DMS114 treated with DMSO at 0.1 percent for 48 hours (cell line): ENCODE results near the gene SEMA4F.
A peak's percentile ranks its signal among the peaks of the same experiment; 100 is the strongest.
"Not testable (repeated sequence)": the region's sequence is repeated elsewhere in the genome, so short reads cannot be mapped to it uniquely, and the experiment has no call there.

Source experiments
- DNase-seq: peaks from one replicate; lab custom pipeline; 2025; ENCODE audit not compliant: unreplicated experiment; lab: John Stamatoyannopoulos, UW

The SEMA4F gene

GRCh38 chr2:74653985-74654882 is at the start of gene SEMA4F:
Gene SEMA4F, plus strand, starts transcription at chr2:74654247. Its CDS starts 130 bp downstream, at chr2:74654377.
- peak; percentile 93 for DNase-seq

GRCh38 chr2:74606927-74607326 is 47.1 kb upstream of the SEMA4F start:
- DNase-seq, result no peak

GRCh38 chr2:74617122-74617521 is 36.9 kb upstream of the SEMA4F start:
- DNase-seq, result no peak

- no peak for DNase-seq
Observed at GRCh38 chr2:74618410-74619083, 35.5 kb upstream of the SEMA4F start.

GRCh38 chr2:74619651-74620297 is 34.3 kb upstream of the SEMA4F start:
- no peak for DNase-seq

- DNase-seq, result no peak
Observed at GRCh38 chr2:74620671-74621070, 33.4 kb upstream of the SEMA4F start.

- DNase-seq, result no peak
Observed at GRCh38 chr2:74625658-74626425, 28.2 kb upstream of the SEMA4F start.

GRCh38 chr2:74628538-74629105 is 25.4 kb upstream of the SEMA4F start:
- no peak for DNase-seq

- not testable (repeated sequence) for DNase-seq
Observed at GRCh38 chr2:74630454-74630853, 23.6 kb upstream of the SEMA4F start.

GRCh38 chr2:74632209-74632938 is 21.7 kb upstream of the SEMA4F start:
- no peak for DNase-seq

GRCh38 chr2:74632939-74633312 is 21.1 kb upstream of the SEMA4F start:
- DNase-seq, result no peak

GRCh38 chr2:74639550-74639949 is 14.5 kb upstream of the SEMA4F start:
- DNase-seq, result no peak

GRCh38 chr2:74645344-74645743 is 8.7 kb upstream of the SEMA4F start:
- no peak for DNase-seq

GRCh38 chr2:74646201-74646600 is 7.8 kb upstream of the SEMA4F start:
- DNase-seq, result no peak

GRCh38 chr2:74646834-74647482 is 7.1 kb upstream of the SEMA4F start:
- no peak for DNase-seq

- no peak for DNase-seq
Observed at GRCh38 chr2:74648009-74648443, 6.0 kb upstream of the SEMA4F start, which contains the start of gene M1AP. Gene M1AP, minus strand, starts transcription at chr2:74648330. Its CDS starts 8,055 bp downstream, at chr2:74640275.

- no peak for DNase-seq
Observed at GRCh38 chr2:74653589-74653984, 460 bp upstream of the SEMA4F start.

- no peak for DNase-seq
Observed at GRCh38 chr2:74655579-74655978, 1.5 kb downstream of the SEMA4F start.

GRCh38 chr2:74658516-74658915 is 4.5 kb downstream of the SEMA4F start:
- DNase-seq, result no peak
